ENCODE results near the gene ITPA. TPM values are rescaled to one million over a fixed set of nuclear protein-coding genes. Genes with fewer than 3 reads are reported as not detected.
A peak's percentile ranks its signal among the peaks of the same experiment; 100 is the strongest.

Gene ITPA
- total and polyA plus RNA-seq, 2 of the 13 experiments (the other 11 are each of a cell fraction or from before 2014, with no cell fraction given), result 60.1 to 103 TPM

DNA sequence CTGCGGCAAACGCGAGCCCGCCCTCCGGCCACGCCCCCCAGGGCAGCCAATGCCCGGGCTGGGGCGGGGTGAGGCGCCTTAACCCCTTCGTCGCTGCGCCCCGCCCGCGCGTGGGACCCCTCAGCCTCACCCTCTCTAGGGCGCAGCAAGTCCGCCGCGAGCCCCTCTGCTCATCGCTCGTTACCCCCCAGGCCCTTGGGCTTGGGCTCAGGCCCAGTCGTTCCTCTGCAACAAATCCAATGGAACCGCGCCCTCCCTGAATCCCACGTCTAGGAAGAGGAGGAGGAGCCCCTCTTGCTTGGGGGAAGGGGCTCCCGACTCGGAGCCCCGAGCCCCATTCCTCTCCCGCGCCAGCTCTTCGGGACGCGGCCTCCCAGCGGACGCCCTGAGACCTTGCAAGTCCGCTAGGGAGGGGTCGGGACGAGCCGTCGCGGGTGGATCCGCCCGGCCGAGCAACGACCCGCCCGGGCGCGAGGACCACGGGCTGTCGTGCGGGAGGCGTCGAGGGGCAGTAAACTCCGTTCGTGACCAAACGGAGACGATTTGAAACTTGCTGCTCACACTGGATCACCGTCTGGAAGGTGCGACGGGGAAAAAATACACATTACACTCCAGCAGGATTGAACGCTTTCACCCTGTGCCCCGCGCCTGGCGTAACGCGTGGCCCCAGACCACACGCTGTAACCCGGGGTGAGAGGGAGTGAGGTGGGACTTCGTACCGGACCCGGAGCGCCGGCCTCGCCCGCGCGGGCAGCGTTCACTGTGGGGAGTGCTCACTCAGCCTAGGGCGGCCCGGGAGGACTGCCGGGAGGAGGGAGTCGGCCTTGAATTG is 35.5 kb upstream of the ITPA start (continued):
- TF ChIP-seq, protein P1, sequence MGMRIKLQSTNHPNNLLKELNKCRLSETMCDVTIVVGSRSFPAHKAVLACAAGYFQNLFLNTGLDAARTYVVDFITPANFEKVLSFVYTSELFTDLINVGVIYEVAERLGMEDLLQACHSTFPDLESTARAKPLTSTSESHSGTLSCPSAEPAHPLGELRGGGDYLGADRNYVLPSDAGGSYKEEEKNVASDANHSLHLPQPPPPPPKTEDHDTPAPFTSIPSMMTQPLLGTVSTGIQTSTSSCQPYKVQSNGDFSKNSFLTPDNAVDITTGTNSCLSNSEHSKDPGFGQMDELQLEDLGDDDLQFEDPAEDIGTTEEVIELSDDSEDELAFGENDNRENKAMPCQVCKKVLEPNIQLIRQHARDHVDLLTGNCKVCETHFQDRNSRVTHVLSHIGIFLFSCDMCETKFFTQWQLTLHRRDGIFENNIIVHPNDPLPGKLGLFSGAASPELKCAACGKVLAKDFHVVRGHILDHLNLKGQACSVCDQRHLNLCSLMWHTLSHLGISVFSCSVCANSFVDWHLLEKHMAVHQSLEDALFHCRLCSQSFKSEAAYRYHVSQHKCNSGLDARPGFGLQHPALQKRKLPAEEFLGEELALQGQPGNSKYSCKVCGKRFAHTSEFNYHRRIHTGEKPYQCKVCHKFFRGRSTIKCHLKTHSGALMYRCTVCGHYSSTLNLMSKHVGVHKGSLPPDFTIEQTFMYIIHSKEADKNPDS (CRISPR knock-in tag; IDR thresholded peaks at IDR 0.05), result peak; percentile 48; the same call in 1 of the 2 replicates
- no peak; the same call in none of the 2 replicates for TF ChIP-seq ZNF678 (CRISPR knock-in tag; IDR thresholded peaks at IDR 0.05)
- peak; percentile 68 for TF ChIP-seq YEATS2 (CRISPR knock-in tag; IDR thresholded peaks at IDR 0.05; ENCODE audit: borderline replicate concordance)
- peak; percentile 90; the same call in 1 of the 2 replicates for TF ChIP-seq IRF1 (CRISPR knock-in tag; IDR thresholded peaks at IDR 0.05; ENCODE audit: low read depth)
- peak; percentile 89 for TF ChIP-seq BORCS8-MEF2B (CRISPR knock-in tag; IDR thresholded peaks at IDR 0.05)
- peak; percentile 100 for TF ChIP-seq UBTF (CRISPR knock-in tag; IDR thresholded peaks at IDR 0.05)
- peak; percentile 51 for TF ChIP-seq SAFB2 (CRISPR knock-in tag; IDR thresholded peaks at IDR 0.05; ENCODE audit: borderline replicate concordance, low read depth)
- no peak; the same call in 1 of the 2 replicates for TF ChIP-seq HNRNPUL1 (IDR thresholded peaks at IDR 0.05; ENCODE audit: low read depth, low read length)
- peak; percentile 68 for TF ChIP-seq ZNF136 (CRISPR knock-in tag; IDR thresholded peaks at IDR 0.05; ENCODE audit: low read depth)
- no peak for TF ChIP-seq NR2C2 (CRISPR knock-in tag; IDR thresholded peaks at IDR 0.05; ENCODE audit: borderline replicate concordance)
- TF ChIP-seq ZFP62 (CRISPR knock-in tag; IDR thresholded peaks at IDR 0.05), result 0 out of 2 replicates have a peak, but pooled peaks have one; percentile 13
- 0 out of 2 replicates have a peak, but pooled peaks have one; percentile 72 for TF ChIP-seq ZSCAN30 (CRISPR knock-in tag; IDR thresholded peaks at IDR 0.05)
- peak; percentile 76 for TF ChIP-seq HOXA3 (CRISPR knock-in tag; IDR thresholded peaks at IDR 0.05)
- TF ChIP-seq, protein P2, sequence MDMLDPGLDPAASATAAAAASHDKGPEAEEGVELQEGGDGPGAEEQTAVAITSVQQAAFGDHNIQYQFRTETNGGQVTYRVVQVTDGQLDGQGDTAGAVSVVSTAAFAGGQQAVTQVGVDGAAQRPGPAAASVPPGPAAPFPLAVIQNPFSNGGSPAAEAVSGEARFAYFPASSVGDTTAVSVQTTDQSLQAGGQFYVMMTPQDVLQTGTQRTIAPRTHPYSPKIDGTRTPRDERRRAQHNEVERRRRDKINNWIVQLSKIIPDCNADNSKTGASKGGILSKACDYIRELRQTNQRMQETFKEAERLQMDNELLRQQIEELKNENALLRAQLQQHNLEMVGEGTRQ (IDR thresholded peaks at IDR 0.05; ENCODE audit: low read depth, low read length), result no peak
- TF ChIP-seq, protein P2 (CRISPR knock-in tag; IDR thresholded peaks at IDR 0.05; ENCODE audit: borderline replicate concordance), result 0 out of 2 replicates have a peak, but pooled peaks have one; percentile 25
- TF ChIP-seq ZBTB26 (CRISPR knock-in tag; IDR thresholded peaks at IDR 0.05; ENCODE audit: borderline replicate concordance), result peak; percentile 64; the same call in 1 of the 2 replicates
- TF ChIP-seq, protein P3, sequence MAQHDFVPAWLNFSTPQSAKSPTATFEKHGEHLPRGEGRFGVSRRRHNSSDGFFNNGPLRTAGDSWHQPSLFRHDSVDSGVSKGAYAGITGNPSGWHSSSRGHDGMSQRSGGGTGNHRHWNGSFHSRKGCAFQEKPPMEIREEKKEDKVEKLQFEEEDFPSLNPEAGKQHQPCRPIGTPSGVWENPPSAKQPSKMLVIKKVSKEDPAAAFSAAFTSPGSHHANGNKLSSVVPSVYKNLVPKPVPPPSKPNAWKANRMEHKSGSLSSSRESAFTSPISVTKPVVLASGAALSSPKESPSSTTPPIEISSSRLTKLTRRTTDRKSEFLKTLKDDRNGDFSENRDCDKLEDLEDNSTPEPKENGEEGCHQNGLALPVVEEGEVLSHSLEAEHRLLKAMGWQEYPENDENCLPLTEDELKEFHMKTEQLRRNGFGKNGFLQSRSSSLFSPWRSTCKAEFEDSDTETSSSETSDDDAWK (CRISPR knock-in tag; IDR thresholded peaks at IDR 0.05), result no peak

Measured in HepG2 (cell line).